T-helper 1 cell treated with Interleukin-12 subunit alpha and Interleukin-12 subunit beta and Interleukin-4 antibody, amounts not matched to agents 30 ng/mL and 1 ng/mL, for 36 hours (primary cell): Measurements from ENCODE around the gene SAPCD2. TPM values are rescaled to one million over a fixed set of nuclear protein-coding genes. Genes with fewer than 3 reads are reported as not detected.

Source experiments
- intact Hi-C: fragments of 100-400 bp; cut with micrococcal nuclease; formaldehyde crosslinking; loops from one replicate; pipeline ENCODE4 v1.15.1; 2024
- total RNA-seq: library from RNA; stranded (reverse); gene quantifications from 2 replicates; pipeline ENCODE4 v1.2.3, GENCODE V29; 2022

Gene SAPCD2
- total RNA-seq, 1 donor from 2014 or later: 19.7 TPM

DNA sequence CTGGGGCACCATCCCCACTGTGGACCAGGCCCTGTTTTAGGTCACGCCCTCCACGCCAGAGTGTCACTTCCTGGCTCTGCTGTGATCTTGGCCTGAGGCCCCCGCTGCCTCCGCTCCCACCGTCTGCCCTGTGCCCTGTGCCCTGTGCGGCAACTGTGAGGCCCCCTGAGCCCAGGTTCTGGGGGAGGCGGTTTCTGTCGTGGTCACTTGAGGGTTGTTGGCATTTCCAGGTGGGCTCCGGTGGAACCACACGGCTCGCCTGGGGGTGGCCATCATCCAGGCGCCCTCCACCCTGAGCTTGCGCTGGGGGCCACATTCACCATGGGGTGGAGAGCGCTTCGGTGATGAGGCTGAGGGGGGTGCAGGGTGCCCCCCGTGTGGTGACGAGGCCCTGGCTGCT is 37.6 kb upstream of the SAPCD2 start:
- intact Hi-C loops: no loop called here

DNA sequence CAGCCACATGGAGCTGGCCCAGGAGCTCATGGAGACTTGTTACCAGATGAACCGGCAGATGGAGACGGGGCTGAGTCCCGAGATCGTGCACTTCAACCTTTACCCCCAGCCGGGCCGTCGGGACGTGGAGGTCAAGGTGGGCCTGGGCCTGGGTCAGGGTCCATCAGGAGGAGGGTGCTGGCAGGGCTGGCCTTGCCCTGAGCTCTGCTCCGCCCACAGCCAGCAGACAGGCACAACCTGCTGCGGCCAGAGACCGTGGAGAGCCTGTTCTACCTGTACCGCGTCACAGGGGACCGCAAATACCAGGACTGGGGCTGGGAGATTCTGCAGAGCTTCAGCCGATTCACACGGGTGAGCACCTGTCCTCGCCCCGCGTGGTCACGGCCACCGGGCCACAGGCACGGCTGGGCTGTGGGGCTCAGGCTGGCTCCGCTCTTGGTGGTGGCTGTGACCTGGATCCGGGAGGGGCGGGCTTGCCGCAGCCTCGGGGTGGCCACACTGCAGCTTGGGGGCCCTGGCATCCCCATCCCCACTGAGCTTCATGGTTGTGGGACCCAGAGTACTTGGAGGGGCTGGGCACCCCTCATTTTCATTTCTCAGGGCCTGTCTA is 37.1 kb upstream of the SAPCD2 start:
- intact Hi-C loops: no loop called here

GRCh38 chr9:137106662-137107250 is 36.4 kb upstream of the SAPCD2 start:
- intact Hi-C loops: no loop called here

DNA sequence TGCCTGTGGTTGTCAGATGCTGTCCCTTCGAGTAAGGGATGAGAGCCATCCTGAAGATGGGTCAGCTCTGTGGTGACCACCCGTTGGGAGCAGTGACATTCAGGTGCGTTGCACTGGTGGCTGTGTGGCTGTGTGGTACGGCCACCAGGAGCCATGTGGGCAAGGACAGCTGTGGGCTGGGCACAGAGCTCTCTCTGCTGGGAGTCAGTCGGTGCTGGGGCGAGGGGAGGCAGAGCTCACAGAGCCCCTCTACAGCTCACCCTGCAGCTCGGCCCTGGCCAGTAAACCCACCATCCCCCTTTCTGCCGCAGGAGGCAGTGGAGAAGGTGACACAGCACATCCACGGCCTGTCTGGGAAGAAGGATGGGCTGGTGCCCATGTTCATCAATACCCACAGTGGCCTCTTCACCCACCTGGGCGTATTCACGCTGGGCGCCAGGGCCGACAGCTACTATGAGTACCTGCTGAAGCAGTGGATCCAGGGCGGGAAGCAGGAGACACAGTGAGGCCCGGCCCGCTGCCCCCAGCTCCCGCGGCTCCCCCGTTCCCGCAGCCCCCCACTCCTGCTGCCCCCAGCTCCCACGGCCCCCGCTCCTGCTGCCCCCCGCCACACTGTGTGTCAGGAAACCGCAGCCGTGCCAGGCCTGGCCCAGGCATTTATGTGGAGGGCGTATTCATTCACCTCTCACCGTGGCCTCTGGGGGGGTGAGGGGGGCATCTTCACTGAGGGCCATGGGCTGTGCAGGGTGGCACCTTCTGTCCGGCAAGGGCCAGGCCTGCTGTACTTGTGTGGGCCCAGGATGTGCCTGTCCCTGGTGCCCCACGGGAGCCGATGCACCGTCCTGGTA is 35.7 kb upstream of the SAPCD2 start:
- intact Hi-C loops: no loop called here

GRCh38 chr9:137103206-137103999 is 33.0 kb upstream of the SAPCD2 start:
- intact Hi-C loops: no loop called here

GRCh38 chr9:137099231-137099630 is 28.9 kb upstream of the SAPCD2 start:
- intact Hi-C loops: no loop called here

GRCh38 chr9:137097761-137098462 is 27.6 kb upstream of the SAPCD2 start:
- intact Hi-C loops: no loop called here

DNA sequence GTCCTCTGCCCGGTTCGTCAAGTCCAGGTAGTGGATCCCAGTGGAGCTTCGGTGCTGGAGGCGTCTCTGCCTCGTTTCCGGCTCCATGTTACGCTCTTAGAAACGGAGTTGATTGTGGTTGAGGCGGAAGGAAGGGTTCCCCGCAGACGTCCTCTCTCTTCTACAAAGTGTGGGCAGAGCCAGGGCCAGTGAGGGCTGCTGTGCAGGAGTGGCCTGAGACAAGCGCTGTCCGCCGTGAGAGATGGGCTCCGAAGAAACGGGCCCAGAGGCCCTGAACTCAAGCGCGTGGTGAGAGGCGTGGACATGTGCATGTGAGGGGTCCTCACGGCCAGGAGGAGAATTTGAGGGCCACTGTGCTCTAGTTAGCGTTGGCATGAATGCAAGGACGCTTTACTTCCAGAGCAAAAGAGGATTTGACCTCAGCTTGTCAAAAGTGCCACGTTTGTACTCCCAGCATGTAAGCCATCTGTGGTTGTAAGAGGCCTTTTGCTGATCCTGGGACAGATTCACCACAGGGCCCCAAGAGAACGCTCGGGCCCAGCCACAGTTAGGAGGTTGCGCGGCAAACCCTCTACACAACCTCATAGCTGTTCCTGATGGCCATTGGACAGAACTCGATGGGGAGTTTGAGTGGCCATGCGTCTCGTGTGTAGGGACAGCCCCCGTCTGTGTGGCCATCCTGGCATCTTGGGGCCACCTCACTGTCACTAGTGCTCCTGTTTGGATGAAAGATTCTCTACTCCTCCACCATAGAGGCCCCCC is 26.6 kb upstream of the SAPCD2 start:
- intact Hi-C loops: loop anchor here (1.0 kb wide), 1 partner anchor 215 kb away; no protein-coding TSS in a partner anchor

DNA sequence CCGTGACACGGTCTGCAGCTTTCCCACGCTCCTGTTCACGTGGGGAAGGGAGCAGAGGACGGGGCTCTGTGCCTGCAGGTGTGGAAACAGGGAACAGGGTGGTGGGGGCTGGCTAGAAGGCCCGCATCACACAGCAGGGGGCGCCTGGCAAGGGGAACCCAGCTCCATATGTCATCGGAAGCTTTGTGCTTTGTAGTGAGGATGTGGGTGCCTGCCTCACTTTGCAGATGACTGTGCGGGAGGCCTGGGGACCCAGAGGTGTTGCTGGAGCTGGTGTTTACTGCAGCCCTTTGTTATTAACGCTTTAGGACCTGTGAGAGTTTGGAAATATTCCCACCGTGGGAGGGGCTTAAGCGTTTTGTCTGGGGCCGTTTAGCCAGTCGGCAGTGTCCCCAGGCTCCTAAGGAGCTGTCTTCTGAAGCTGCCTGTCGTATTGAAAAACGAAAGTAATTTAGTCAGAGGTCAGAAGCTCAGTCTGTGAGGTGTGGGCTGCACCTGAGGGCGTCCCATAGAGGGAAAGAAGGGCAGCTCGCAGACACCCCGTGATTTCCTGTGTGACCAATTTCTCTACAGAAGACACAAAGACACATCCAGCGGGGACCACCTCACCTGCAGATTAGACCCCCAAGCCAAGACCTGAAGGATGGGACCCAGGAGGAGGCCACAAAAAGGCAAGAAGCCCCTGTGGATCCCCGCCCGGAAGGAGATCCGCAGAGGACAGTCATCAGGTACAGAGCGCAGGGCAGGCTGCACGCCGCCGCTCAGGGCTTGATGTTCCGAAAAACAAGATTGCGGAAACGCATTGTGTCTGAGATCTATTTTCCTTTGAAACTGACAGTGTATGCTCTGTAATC is 25.5 kb upstream of the SAPCD2 start:
- intact Hi-C loops: loop anchor here (1.0 to 2.0 kb wide), 8 partner anchors 9 to 305 kb away; partner anchors contain the start of genes DPP7, RNF224, SAPCD2 and TMEM141

DNA sequence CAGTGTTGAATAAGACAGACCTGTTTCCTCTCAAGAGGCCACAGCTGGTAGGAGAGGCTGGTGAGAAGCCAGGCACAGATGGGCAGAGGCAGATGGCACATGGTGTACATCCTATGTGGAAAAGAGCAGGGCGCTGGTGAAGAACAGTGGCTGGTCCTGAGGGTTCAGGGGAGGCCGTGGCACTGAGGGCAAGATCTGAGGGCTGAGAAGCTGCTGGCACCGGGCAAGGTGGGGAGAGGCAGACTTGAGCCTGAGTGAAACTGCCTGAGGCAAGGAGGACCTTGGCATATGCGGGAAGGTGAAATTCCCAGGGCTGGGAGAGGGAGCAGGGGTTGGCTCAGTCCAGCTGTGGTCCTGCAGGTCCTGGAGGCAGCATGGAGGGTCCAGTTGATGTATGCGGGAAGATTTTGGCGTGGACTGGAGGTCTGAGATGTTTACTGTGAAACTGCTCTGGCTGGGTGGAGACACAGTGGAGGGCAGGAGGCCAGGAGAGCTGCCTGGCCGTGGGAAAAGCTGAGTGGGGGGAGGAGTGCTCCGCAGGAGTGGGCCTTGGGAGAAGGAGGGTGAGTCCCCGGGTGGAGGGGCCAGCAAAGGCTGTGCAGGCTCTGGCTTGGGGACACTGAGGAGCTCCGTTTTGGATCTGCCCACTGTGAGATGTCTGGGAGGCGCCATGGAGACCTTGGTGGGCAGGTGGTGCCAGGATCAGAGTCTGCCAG is 19.0 kb upstream of the SAPCD2 start:
- intact Hi-C loops: loop anchor here (5.0 to 10.0 kb wide), 3 partner anchors 97 to 465 kb away; partner anchors contain the start of genes MRPL41, PAXX, PNPLA7 and TRAF2

DNA sequence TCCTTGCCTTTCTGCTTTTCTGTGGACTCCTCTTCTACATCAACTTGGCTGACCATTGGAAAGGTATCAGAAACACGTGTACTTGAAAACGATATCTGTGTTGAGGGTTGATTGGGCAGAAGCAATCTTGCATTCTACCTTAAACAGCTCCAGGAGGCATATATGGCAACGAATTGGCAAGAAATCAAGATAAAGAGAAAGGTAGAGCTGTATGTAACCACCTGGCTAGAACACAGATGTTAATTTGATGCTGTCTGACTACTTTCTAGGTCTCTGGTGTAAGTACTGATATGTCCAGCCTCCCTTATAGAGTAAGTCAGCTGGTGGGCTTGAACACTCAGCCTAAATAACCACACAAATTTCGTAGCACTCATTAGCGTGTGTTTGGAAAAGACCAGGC is 17.8 kb upstream of the SAPCD2 start:
- intact Hi-C loops: loop anchor here (5.0 to 10.0 kb wide), 3 partner anchors 96 to 467 kb away; partner anchors contain the start of genes MRPL41, PAXX, PNPLA7 and TRAF2

DNA sequence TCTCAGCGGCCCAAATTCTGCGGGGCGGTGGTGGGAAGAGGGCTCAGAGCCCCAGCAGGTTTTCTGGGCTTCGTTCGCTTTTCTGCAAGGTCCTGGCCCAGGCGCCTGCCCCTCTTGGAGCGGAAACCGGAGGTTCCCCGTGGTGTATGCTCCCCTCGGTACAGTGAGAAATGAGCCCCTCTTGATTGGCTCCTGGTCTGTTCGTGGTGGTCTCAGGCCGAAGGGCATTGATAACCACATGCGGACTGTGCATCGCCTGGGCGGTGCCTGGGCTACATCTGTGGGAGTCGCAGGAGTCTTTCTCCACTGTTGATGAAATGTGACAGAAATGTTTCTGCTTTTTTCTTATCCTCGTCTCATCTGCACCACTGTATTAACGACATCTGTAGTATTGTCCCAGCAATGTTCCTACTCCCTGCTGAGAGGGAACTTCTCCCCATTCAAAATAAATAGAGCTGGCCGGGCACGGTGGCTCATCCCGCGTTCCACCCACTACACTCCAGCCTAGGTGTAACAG is 17.1 kb upstream of the SAPCD2 start:
- intact Hi-C loops: loop anchor here (1.0 to 10.0 kb wide), 10 partner anchors 8 to 605 kb away; partner anchors contain the start of genes MRPL41, NDOR1, PAXX and PNPLA7

DNA sequence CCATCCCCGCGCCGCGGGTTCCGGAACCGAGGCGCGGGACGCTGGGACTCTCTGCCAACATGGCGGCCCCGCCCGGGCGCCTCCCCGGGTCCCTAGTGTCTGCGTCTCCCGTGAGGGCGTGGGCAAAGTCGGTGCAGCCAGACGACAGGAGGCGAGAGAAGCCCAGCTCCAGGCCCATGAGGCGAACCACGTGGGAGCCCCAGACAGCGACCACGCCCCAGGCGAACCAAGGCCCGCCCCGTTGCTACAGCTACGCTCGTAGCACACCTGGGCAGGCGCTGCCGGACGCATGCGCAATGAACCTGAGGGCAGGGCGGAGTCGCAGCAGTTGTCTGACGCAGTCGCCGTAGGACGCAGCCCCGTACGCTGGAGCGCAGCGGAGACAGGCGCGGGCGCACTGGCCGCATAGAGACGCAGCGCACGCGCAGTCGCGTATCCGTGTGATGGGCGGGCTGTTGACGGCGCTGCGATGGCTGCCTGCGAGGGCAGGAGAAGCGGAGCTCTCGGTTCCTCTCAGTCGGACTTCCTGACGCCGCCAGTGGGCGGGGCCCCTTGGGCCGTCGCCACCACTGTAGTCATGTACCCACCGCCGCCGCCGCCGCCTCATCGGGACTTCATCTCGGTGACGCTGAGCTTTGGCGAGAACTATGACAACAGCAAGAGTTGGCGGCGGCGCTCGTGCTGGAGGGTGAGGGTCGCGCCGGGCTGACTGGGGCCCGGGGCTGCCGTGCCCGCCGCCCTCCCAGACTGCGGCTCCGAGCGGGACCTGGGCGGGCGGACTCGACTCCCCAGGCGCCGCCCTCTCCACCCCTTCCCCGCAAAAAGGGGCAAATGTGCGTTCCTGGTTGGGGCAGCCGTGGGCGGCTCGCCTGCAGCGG is 16.4 kb upstream of the SAPCD2 start, which contains the start of gene MAN1B1:
Gene MAN1B1 (plus strand): TSS at position 455 of the 878 bp plus-strand sequence. CDS start 15 bp downstream, at position 470.
- intact Hi-C loops: loop anchor here (1.0 to 10.0 kb wide), 19 partner anchors 9 to 604 kb away; partner anchors contain the start of genes FBXW5, MRPL41, NDOR1 and NELFB

GRCh38 chr9:137085920-137086530 is 15.7 kb upstream of the SAPCD2 start:
- intact Hi-C loops: loop anchor here (1.0 to 10.0 kb wide), 16 partner anchors 9 to 603 kb away; partner anchors contain the start of genes FBXW5, MRPL41, NELFB and PAXX

DNA sequence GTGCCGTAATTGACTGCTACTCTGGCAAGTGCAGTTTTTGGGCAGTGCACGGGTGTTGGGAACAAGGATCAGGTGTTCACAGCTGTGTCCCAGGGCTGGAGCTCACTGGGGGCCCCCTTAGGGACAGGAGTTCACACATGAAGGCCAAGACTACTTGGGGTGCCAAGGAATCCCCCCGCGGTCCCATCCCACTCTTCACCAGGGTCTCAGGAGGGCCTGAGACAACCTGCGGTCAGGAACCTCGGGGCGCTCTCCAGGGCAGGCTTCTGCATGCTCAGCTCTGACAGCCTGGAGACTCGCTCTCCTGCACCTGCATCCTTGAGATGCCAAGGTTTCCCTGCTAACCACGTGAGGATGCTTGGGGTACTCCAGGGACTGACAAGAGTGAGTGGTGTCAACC is 14.2 kb upstream of the SAPCD2 start:
- intact Hi-C loops: loop anchor here (10.0 kb wide), 1 partner anchor 470 kb away; the partner anchor contains the start of genes MRPL41 and PNPLA7
